Smooth muscle cell of the coronary artery (primary cell): Measurements from ENCODE around the gene IGSF1. TPM values are rescaled to one million over a fixed set of nuclear protein-coding genes. Genes with fewer than 3 reads are reported as not detected.

Experiments used
- total RNA-seq: library from RNA; depleted of rRNA; stranded (reverse); fragments of >200 nt; gene quantifications from 2 replicates; pipeline ENCODE4 v1.2.3, GENCODE V29; 2014; ENCODE audit warnings: low replicate concordance

Gene IGSF1
- 0.08 TPM in 1 of 2 replicates, not detected in the other for total RNA-seq

GRCh38 chrX:131288738-131289511 lies at the start of gene IGSF1:
IGSF1 (minus strand) TSS chrX:131289306; CDS start chrX:131286674, 2,632 bp downstream.

Other genes starting within 250 kb of the IGSF1 start
- gene ARHGAP36, start 231.0 kb downstream of the IGSF1 start, total RNA-seq, result not detected in 2 replicates